Chondrocyte (in vitro differentiated cells): ENCODE data around the gene SMPD3. TPM values are rescaled to one million over a fixed set of nuclear protein-coding genes. Genes with fewer than 3 reads are reported as not detected.

ENCODE experiments used
- DNase-seq: peaks from one replicate; pipeline ENCODE4 v3.0.0; 2021; ENCODE audit warnings: mixed read lengths, low spot score
- H3K27ac Mint-ChIP-seq: one replicate; pipeline ENCODE4 v1.8.0; 2021; ENCODE audit warnings: mild to moderate bottlenecking, moderate library complexity, mixed read lengths; ENCODE audit not compliant: unreplicated experiment
- H3K27me3 Mint-ChIP-seq: 2 replicates; pipeline ENCODE4 v1.8.0; 2021; ENCODE audit warnings: low read depth, mixed read lengths
- H3K36me3 Mint-ChIP-seq: 2 replicates; pipeline ENCODE4 v1.8.0; 2021; ENCODE audit warnings: low read depth, mixed read lengths
- H3K4me1 Mint-ChIP-seq: 2 replicates; pipeline ENCODE4 v1.8.0; 2021; ENCODE audit warnings: low read depth, mild to moderate bottlenecking, mixed read lengths
- H3K4me3 Mint-ChIP-seq: one replicate; pipeline ENCODE4 v1.8.0; 2021; ENCODE audit warnings: mild to moderate bottlenecking, moderate library complexity, mixed read lengths; ENCODE audit not compliant: unreplicated experiment
- H3K9me3 Mint-ChIP-seq: 2 replicates; pipeline ENCODE4 v1.8.0; 2021; ENCODE audit warnings: low read depth, mixed read lengths
- total RNA-seq: library from RNA; stranded (reverse); gene quantifications from 3 replicates; pipeline ENCODE4 v1.2.1, GENCODE V29; 2021
- TF ChIP-seq, protein P1 (sequence below): fragments of 200-600 bp; sonication (generic); IDR thresholded peaks from 2 replicates; pipeline ENCODE4 v1.5.0; 2021; ENCODE audit warnings: antibody characterized with exemption, mild to moderate bottlenecking, moderate library complexity

SMPD3 gene
- total RNA-seq, 1 donor from 2014 or later = not detected

DNA sequence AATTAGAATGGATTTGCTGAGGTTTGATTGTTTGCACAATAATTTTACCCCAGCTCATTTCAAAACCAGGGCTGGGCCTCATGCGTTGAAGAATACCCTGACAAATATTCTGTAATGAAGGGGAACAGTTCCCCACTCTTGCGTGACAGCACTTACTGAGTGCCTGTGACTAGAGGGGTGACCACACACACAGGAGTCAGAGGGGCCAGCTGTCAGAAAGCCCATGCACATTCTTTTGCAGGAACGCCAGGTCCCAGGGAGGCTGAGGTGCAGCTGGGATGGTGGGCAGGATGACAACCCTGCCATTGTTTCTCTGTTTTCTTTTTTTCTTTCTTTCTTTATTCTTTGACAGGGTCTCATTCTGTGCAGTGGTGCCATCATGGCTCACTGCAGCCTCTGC lies 44.6 kb downstream of the SMPD3 start:
- Mint-ChIP-seq H3K4me1 (peaks cover 21% of the 10 kb centered on the region), H3K4me3 (no peak overlapping the region), H3K27ac (no peak overlapping the region), H3K36me3 (no peaks in the 10 kb centered on the region), H3K27me3 (no peaks in the 10 kb centered on the region), H3K9me3 (no peaks in the 10 kb centered on the region)
- DNase-seq = peak; percentile 35
- TF ChIP-seq, protein P1, sequence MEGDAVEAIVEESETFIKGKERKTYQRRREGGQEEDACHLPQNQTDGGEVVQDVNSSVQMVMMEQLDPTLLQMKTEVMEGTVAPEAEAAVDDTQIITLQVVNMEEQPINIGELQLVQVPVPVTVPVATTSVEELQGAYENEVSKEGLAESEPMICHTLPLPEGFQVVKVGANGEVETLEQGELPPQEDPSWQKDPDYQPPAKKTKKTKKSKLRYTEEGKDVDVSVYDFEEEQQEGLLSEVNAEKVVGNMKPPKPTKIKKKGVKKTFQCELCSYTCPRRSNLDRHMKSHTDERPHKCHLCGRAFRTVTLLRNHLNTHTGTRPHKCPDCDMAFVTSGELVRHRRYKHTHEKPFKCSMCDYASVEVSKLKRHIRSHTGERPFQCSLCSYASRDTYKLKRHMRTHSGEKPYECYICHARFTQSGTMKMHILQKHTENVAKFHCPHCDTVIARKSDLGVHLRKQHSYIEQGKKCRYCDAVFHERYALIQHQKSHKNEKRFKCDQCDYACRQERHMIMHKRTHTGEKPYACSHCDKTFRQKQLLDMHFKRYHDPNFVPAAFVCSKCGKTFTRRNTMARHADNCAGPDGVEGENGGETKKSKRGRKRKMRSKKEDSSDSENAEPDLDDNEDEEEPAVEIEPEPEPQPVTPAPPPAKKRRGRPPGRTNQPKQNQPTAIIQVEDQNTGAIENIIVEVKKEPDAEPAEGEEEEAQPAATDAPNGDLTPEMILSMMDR = no peak

DNA sequence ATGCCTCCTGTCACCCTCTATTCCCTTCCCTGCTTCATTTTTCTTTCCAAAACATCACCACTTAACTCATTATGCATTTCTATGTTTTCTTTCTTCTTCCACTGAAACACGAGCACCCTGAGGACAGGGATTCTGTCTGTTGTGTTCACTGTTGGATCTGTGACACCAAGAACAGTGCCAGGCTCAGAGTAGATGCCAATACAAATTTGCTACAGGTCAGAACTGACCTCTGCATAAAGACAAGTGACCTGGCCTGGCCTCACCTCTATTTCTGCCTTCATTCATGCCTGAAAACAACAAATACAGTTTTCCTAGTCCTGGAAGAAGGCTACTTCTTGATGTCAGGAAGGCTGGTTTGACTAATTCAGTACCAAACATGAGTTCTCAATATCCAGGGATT lies 45.1 kb downstream of the SMPD3 start:
- TF ChIP-seq, protein P1 = no peak
- H3K4me1 Mint-ChIP-seq = peaks cover 21% of the 10 kb centered on the region
- H3K4me3 Mint-ChIP-seq = no peak overlapping the region
- DNase-seq = no peak
- H3K9me3 Mint-ChIP-seq = no peaks in the 10 kb centered on the region
- H3K36me3 Mint-ChIP-seq = no peaks in the 10 kb centered on the region
- H3K27ac Mint-ChIP-seq = no peak overlapping the region
- H3K27me3 Mint-ChIP-seq = no peaks in the 10 kb centered on the region

DNA sequence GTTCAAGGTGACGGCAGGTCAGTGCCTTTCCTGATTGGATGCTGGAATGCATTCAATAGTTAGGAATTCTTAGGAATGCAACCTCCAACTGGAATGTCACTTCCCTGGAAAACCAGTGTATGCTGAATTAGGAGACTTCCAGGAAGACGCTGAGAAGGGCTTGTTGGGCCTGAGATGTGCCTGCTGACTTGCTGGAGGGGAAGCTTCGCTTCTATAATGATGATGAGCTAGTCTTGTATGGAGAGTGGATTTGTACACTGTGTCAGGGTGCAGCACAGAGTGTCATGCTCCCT lies 45.6 kb downstream of the SMPD3 start:
- no peaks in the 10 kb centered on the region for H3K27me3 Mint-ChIP-seq
- peak; percentile 20 for DNase-seq
- H3K27ac Mint-ChIP-seq = no peak overlapping the region
- no peaks in the 10 kb centered on the region for H3K36me3 Mint-ChIP-seq
- TF ChIP-seq, protein P1 = no peak
- no peaks in the 10 kb centered on the region for H3K9me3 Mint-ChIP-seq
- H3K4me3 Mint-ChIP-seq = no peak overlapping the region
- H3K4me1 Mint-ChIP-seq = peaks cover 21% of the 10 kb centered on the region

DNA sequence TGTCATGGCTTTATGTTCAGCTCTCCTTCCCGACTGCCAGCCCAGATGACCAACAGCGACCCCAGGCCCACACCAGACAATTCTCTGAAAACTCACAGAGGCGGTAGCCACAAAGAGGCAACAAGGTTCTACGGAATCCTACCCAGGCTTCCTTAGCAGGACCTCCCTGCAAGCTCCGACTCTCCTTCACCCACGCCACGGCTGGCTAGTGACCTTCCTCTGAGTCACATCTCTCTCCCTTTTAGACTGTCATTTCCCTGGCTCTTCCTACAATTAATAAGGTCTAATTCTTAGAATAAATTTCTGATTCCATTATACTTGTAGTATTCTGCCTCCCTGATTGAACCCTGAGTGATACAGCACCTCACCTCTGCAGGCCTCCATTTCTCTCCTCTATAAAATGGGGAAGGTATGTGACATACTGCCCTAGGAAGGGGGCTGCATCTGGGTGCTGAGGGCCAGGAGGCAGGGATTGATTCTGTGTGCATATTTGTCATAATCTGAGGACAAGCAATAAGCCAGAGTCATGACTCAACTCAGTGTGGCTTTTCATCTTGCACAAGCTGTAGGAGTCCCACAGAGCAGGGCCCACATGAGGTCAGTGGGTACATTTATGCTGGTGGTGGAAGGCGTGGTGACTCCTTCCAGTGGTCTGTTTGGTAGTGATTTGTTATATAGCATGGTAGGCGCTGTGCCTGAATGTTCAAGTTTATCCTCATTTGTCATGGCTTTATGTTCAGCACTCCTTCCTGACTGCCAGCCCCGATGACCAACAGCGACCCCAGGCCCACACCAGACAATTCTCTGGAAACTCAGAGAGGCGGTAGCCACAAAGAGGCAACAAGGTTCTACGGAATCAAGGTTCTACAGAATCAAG lies 46.2 kb downstream of the SMPD3 start:
- no peaks in the 10 kb centered on the region for H3K27me3 Mint-ChIP-seq
- H3K36me3 Mint-ChIP-seq = no peaks in the 10 kb centered on the region
- peak; percentile 27 for DNase-seq
- TF ChIP-seq, protein P1 = no peak
- peaks cover 21% of the 10 kb centered on the region for H3K4me1 Mint-ChIP-seq
- no peaks in the 10 kb centered on the region for H3K9me3 Mint-ChIP-seq
- peak overlapping the region; percentile 34 for H3K27ac Mint-ChIP-seq
- H3K4me3 Mint-ChIP-seq = no peak overlapping the region

DNA sequence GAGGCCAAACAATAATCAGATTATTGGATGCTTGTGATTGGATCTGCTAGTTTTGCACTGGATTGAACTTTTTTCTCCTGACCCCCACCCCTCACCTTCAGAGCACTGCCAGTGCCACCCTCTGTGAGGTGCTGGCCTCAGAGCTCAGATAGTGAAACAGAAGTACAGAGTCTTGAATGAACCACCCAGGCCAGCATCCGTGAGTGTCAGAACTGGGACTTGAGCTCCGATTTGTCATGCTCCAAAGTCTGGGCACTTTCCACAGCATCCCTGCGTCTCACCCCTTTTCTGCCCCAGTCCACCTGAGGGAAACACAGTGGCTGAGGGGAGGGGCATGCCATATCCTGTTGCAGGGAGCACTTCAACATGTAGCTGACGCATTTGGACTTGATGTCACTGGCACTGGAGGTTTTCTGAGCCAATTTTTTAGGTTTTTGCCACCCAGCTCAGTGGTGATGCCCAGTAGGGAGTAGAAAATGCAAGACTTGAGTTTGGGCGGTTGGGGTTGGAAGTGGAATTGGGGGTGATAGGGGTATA lies 47.3 kb downstream of the SMPD3 start:
- TF ChIP-seq, protein P1 = no peak
- H3K9me3 Mint-ChIP-seq = no peaks in the 10 kb centered on the region
- peak; percentile 49 for DNase-seq
- H3K4me3 Mint-ChIP-seq = no peak overlapping the region
- no peaks in the 10 kb centered on the region for H3K36me3 Mint-ChIP-seq
- no peak overlapping the region for H3K27ac Mint-ChIP-seq
- H3K27me3 Mint-ChIP-seq = no peaks in the 10 kb centered on the region
- H3K4me1 Mint-ChIP-seq = peaks cover 12% of the 10 kb centered on the region
